ENCODE measurements around the gene APC2. TPM values are rescaled to one million over a fixed set of nuclear protein-coding genes. Genes with fewer than 3 reads are reported as not detected.

APC2 gene
- total RNA-seq, 1 experiment from 2014 or later: 0.68 TPM

DNA sequence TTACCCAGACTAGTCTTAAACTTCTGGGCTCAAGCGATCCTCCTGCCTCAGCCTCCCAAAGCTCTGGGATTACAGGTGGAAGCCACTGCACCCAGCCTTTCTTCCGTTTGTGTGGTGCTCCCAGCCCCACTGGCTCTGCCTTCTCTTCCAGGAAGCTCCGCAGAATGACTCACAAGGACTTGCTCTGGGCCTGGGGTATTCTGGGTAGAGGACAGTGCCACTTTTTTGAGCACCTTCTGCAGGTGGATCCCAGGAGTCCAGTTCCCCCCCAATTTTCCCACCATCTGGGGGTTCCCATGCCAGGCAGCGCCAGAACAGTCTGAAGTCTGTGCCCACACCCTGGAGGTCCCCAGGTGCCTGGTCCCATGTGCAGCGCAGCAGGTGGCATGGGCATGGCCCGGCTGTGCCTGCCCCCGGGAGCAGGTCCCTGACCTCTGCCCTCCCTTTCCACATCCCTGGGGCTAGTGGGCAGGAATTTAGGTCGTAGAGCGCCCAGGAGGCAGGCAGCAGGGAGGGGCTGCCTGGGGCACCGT, 42.6 kb downstream of the APC2 start:
- Histone ChIP-seq H3K27ac (ENCODE audit: insufficient read length, low read depth, low read length) (no peak overlapping the region), H3K9ac (ENCODE audit: extremely low read depth, insufficient read length, low read length) (no peak overlapping the region)

More for the DNA sequence above, 42.6 kb downstream of the APC2 start:
- Histone ChIP-seq H2BK15ac (ENCODE audit: low read depth, low read length) (no peak overlapping the region), H3K56ac (ENCODE audit: insufficient read length, low read depth, low read length) (no peak overlapping the region), H3K9me3 (ENCODE audit: control insufficient read depth, low read depth, low read length) (no peaks in the 10 kb centered on the region), H3K4ac (ENCODE audit: low read depth, low read length) (no peak overlapping the region), H3K79me2 (ENCODE audit: insufficient read depth, low read length) (no peaks in the 10 kb centered on the region), H3K23ac (ENCODE audit: insufficient read length, low read depth, low read length) (no peak overlapping the region), H2BK120ac (ENCODE audit: low read depth, low read length, poor library complexity, severe bottlenecking) (no peak overlapping the region), H3K27me3 (ENCODE audit: insufficient read depth, low read length) (peaks cover 3% of the 10 kb centered on the region; the same call in 1 of the 2 replicates), H4K5ac (ENCODE audit: insufficient read length, low read depth, low read length) (no peak overlapping the region), H3K4me2 (ENCODE audit: insufficient read depth, insufficient read length, low read length) (no peak overlapping the region), H3K23me2 (ENCODE audit: insufficient read length, low read depth, low read length, poor library complexity, severe bottlenecking) (peaks cover 9% of the 10 kb centered on the region), H2BK12ac (ENCODE audit: insufficient read length, low read depth, low read length) (no peak overlapping the region), H3T11ph (ENCODE audit: low read length) (no peak overlapping the region), H4K91ac (ENCODE audit: insufficient read length, low read depth, low read length) (no peak overlapping the region), H3K4me1 (ENCODE audit: insufficient read depth, low read length) (no peaks in the 10 kb centered on the region), H3K18ac (ENCODE audit: insufficient read length, low read depth, low read length) (no peak overlapping the region), H3K14ac (ENCODE audit: insufficient read depth, low read length) (no peak overlapping the region), H2BK5ac (ENCODE audit: insufficient read length, low read length) (no peak overlapping the region), H2AK5ac (ENCODE audit: insufficient read length, low read length) (no peak overlapping the region), H2AFZ (ENCODE audit: low read length) (no peak overlapping the region), H4K20me1 (ENCODE audit: control insufficient read depth, insufficient read depth, insufficient read length) (no peaks in the 10 kb centered on the region), H3K79me1 (ENCODE audit: insufficient read depth, low read depth, low read length, poor library complexity, severe bottlenecking) (no peaks in the 10 kb centered on the region), H2BK20ac (ENCODE audit: low read depth, low read length, poor library complexity, severe bottlenecking) (no peak overlapping the region), H4K8ac (replicated peaks; ENCODE audit: insufficient read length, low read depth, low read length) (no peak overlapping the region)
- no peak overlapping the region for H3K27ac Mint-ChIP-seq
- TF ChIP-seq, protein P1, sequence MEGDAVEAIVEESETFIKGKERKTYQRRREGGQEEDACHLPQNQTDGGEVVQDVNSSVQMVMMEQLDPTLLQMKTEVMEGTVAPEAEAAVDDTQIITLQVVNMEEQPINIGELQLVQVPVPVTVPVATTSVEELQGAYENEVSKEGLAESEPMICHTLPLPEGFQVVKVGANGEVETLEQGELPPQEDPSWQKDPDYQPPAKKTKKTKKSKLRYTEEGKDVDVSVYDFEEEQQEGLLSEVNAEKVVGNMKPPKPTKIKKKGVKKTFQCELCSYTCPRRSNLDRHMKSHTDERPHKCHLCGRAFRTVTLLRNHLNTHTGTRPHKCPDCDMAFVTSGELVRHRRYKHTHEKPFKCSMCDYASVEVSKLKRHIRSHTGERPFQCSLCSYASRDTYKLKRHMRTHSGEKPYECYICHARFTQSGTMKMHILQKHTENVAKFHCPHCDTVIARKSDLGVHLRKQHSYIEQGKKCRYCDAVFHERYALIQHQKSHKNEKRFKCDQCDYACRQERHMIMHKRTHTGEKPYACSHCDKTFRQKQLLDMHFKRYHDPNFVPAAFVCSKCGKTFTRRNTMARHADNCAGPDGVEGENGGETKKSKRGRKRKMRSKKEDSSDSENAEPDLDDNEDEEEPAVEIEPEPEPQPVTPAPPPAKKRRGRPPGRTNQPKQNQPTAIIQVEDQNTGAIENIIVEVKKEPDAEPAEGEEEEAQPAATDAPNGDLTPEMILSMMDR (conservative IDR thresholded peaks at IDR 0.05): no peak
- no peaks in the 10 kb centered on the region; a peak in 1 of 5 replicates for H3K9me3 Mint-ChIP-seq
- peaks cover 4 to 17% of the 10 kb centered on the region in 2 experiments for H3K4me1 Mint-ChIP-seq
- peaks cover 53% of the 10 kb centered on the region for H3K27me3 Mint-ChIP-seq (ENCODE audit: low read depth)
- H3K36me3 Mint-ChIP-seq (ENCODE audit: insufficient read depth in 1 of 3, low read depth in 3 of 3): no peaks in the 10 kb centered on the region; a peak in 1 of 7 replicates
- no CpG with 5 or more reads among the region's 10 CpGs for WGBS (ENCODE audit: extremely low coverage, insufficient read length, low lambda C conversion rate)
- H3K4me3 Mint-ChIP-seq: peak overlapping the region in 1 of 2 experiments; percentile 85; a peak in 1 of 5 replicates
- no peak for DNase-seq
